Stimulated activated CD4-positive, alpha-beta T cell treated with anti-CD3 and anti-CD28 coated beads, TNF-alpha, amount 100 ng/mL, for 4 hours (primary cell): ENCODE measurements around the gene PCYT1A.
"Not testable (repeated sequence)": the region's sequence is repeated elsewhere in the genome, so short reads cannot be mapped to it uniquely, and the experiment has no call there.

Experiments
- DNase-seq, 3 experiments: peaks; one replicate each; pipeline ENCODE4 v3.0.0-alpha.2; 2020; ENCODE audit warnings: low read depth in 3 of 3

PCYT1A gene

GRCh38 chr3:196214783-196215441, 72.6 kb downstream of the PCYT1A start:
- no peak for DNase-seq

GRCh38 chr3:196210673-196211556, 76.6 kb downstream of the PCYT1A start, which contains the start of gene ZDHHC19:
Gene ZDHHC19 (minus strand): TSS chr3:196211400. CDS start chr3:196211315, 85 bp downstream.
- DNase-seq: no peak

- DNase-seq: not testable (repeated sequence)
Observed at GRCh38 chr3:196209944-196210672, 77.4 kb downstream of the PCYT1A start.

GRCh38 chr3:196208942-196209695, 78.4 kb downstream of the PCYT1A start:
- DNase-seq: no peak

GRCh38 chr3:196207833-196208607, 79.5 kb downstream of the PCYT1A start:
- peak in 2 of 3 experiments; percentile 37 to 50 for DNase-seq

GRCh38 chr3:196207159-196207832, 80.2 kb downstream of the PCYT1A start:
- DNase-seq: no peak

GRCh38 chr3:196205442-196206205, 81.9 kb downstream of the PCYT1A start:
- DNase-seq: not testable (repeated sequence)

- no peak for DNase-seq
Observed at GRCh38 chr3:196203846-196204245, 83.7 kb downstream of the PCYT1A start.

- no peak for DNase-seq
Observed at GRCh38 chr3:196202516-196202970, 85.0 kb downstream of the PCYT1A start.

GRCh38 chr3:196198771-196199753, 88.5 kb downstream of the PCYT1A start:
- no peak for DNase-seq

- DNase-seq: no peak
Observed at GRCh38 chr3:196198081-196198675, 89.3 kb downstream of the PCYT1A start.

- DNase-seq: no peak
Observed at GRCh38 chr3:196197524-196197923, 90.0 kb downstream of the PCYT1A start.

- no peak for DNase-seq
Observed at GRCh38 chr3:196195664-196196265, 91.8 kb downstream of the PCYT1A start.

- no peak for DNase-seq
Observed at GRCh38 chr3:196194542-196194915, 93.0 kb downstream of the PCYT1A start.

- no peak for DNase-seq
Observed at GRCh38 chr3:196193736-196194541, 93.6 kb downstream of the PCYT1A start.

GRCh38 chr3:196193133-196193735, 94.3 kb downstream of the PCYT1A start:
- no peak for DNase-seq
